Left kidney (tissue), 2 donors: ENCODE data around the gene CDHR3. TPM values are rescaled to one million over a fixed set of nuclear protein-coding genes. Genes with fewer than 3 reads are reported as not detected.

Source experiments
- DNase-seq: peaks from one replicate; pipeline ENCODE4 v3.0.0-alpha.2; 2013
- polyA plus RNA-seq: library from polyadenylated mRNA; unstranded; fragments of 120-200 nt; gene quantifications from one replicate; pipeline ENCODE4 v1.2.1, GENCODE V29; 2013; ENCODE audit not compliant: insufficient read length

Gene CDHR3
- polyA plus RNA-seq, 1 donor = 15.8 TPM

DNA sequence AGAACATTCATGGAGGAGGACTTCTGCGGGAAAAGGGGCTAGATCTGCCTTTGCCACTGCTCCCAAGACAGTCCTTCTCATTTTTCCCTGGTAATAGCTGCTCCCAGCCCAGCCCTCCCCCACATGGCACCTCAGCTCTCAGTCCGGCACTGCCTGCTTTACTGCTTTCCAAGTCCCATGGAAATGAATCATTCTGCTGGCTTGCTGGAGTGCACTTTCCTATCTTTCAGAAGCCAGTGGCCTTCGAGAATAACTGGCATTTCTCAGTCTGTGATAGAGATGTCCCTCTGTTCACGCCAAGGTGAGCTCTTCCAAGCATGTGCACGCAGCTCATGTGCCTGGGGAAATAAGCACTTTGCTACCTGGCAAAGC, 87.7 kb downstream of the CDHR3 start:
- no peak for DNase-seq

DNA sequence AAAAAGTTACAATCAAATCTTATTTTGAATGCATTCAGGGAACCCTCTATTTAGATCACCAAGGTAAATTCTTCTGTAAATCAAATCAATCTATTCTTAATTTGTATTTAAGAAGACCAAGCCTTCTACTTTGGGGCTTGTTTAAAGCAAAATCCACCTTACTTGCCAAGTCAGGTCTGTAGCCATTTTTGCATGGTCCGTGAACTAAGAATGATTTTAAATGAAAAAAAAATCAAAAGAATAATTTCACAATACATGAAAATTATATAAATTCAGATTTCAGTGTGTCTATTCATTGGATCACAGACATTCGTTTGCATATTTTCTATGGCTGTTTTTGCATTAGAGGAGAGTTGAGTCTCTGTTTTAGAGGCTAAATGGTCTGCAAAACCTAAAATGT, 89.6 kb downstream of the CDHR3 start:
- DNase-seq = no peak

DNA sequence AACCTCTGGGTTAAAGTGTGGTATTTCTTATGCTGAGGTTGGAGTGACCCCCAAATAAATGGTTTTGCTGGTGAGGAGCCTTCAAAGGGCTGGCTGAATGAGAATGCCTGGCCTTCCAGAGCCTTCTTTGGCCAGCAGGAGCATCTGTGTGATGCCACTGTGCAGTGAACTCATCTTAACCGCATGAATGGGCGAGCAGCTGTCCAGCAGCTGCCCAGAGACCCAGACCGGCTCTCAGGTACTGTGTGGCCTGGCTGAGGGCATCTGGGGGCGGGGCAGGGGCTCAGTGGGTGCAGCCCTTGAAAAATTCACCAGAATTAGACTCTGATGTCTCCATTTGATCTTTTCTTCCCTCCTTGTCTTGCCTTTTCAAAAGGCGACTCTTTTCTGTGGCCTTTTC, 90.0 kb downstream of the CDHR3 start:
- no peak for DNase-seq

DNA sequence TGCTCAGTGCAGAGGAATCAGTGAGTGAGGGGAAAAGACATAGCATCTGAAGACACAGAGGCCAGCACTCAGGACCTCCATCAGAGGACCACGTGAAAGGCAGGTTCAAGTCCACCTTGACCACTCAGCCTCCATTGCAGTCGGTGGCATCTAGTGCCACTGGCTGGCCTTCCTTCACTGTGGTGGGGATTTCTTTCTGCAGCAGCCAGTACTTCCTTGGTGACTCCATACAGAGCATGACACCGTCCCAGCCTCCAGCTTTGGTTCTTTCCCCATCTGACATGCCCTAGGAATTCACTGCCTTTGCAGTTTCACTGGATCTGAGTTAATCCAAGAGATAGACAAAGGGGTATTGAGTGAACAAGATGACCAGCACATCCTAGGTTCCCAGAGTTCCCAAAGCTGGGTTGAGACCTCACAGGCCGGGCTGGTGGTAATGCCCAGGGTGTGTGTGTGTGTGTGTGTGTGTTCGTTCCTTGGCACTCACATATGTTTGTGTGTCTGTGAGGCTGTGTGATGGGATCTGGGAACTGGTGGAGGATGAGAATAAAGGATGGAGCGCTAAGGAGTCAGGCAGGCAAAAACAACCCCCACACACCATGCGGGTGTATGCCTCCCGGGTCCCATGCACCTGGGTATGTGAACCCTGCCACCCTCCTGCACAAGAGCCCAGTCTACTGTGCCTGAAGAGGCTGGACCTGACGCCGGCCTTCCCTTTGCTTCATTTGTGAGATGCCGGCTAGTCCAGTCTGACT, 91.3 kb downstream of the CDHR3 start:
- DNase-seq = no peak

DNA sequence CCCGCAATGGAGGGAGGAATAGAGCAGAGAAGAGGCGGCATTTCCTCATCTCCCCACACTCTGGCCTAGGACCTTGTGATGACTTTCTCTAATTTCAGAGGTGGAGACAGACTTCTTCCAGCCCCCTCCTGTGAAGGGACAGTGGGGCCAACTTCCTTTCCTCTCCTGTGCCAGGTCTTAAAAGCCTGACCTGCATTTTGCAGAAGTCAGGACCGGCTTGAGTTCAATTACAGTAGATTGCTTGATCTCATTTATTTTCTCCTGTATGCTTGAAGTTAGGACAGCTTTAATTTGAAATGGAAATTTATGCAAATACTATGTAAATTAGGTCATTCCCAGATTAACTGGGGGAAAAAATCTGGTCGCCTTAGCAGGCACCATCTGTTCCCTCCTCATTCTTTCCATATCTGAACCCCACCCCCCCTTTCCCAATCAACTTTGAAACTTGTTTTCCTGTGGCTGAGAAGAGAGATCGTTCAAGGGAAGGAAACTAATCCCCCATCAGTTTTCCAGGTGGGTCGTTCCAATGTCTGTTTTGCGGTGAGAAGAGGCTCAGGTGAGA, 92.0 kb downstream of the CDHR3 start:
- DNase-seq = no peak

DNA sequence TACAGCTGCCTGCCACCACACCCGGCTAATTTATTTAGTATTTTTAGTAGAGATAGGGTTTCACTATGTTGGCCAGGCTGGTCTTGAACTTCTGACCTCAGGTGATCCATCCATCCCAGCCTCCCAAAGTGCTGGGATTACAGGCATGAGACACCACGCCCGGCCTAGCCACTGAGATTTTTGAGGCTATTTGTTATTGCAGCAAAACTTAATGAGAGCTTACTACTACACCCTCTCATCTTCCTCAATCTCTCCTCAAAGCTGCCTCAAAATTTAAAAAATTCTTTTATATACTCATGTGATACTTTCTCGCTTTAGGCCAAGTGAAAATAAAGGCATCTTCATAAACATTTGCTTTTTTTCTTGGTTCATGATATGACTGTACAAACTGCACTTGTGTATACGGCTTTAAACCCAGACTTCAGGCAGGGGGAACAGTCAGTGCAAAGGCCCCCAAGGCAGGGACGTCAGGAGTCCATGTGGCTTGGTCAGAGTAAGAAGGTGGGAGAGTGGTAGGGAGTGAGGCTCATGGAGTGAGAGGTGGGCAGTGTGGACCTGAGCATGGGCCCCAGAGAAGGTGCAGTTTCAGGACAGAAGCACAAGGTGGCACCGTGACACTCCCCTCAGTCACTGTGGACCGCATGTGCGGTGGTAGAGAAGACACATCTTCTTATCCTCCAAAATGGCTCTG, 93.6 kb downstream of the CDHR3 start:
- DNase-seq = peak; percentile 66

DNA sequence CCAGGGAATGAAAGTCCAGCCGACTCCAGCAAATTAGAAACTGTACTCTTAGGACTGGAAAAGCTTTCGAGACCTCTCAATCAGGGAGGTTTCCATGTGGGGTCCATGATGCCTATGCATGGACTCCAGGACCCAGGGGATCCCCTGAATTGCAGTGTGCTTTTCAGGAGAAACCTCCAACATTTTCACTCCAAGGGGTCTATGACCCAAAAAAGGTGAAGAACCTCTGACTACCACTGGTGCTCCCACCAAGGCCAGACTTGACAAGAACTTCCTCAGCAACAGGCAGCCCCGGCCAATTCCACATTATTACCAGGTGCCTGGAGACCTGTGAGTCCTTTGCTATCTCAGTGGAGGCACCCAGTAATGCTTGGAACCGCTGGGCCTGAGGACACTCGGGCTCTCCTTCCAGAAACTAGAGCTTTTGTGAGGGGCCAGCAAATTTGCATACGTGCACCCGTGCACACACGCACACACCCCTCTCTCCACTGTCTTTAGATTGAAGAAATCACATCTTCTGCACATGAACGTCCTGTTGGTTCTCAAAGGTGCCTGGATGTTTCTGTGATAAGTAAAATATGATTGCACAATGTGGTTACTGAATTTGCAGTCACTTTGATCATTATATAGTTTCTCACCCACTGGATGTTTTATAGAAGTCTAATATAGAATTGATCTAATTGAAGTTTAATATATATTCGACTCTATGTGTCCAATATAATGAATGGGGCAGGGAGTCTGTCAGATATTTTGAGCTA, 94.3 kb downstream of the CDHR3 start:
- no peak for DNase-seq

DNA sequence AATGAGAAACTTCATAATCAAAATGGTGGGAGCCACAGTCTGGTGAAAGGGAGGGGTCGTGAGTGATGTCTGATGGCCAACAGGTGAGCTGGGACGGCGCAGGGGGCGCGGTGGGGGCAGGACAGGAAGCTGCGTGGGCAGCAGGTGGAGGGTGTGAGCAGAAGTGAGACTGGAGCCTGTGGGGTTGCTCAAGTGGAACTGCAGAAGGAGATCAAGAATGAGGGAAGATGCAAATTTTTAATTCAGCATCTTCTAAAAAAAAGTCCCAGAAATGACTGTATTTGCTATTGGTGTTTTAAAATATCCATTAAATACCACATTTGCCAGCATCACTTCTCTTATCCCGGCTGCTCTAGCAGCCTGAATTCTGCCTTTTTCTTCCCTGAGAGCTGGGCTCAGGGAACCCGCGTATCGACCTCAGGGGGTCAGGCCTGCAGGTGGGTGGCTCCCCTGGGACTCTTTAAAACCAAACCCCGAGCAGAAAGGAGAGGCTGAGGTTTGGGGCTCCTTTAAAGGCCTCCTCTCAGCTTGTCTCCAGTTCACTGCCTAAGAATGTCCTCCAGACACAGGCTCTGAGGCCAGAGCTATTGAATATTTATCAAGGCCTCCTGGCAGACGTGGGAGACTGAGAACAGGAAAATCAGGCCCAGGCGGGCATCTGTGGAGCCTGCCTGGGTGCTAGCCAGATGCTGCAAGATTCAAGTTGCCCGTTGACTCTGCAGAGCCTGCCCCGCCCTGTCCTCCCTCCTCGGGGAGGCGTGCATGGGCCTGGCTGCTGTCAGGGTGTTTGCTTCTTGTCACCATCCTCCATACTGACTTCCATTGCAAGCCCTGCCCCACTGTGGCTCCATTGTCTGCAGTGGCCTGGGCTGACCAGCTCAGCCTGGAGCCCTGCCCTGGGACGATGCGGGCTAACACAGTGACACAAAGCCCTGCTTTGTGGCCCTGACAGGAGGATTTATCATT, 95.2 kb downstream of the CDHR3 start:
- DNase-seq = peak; percentile 49

DNA sequence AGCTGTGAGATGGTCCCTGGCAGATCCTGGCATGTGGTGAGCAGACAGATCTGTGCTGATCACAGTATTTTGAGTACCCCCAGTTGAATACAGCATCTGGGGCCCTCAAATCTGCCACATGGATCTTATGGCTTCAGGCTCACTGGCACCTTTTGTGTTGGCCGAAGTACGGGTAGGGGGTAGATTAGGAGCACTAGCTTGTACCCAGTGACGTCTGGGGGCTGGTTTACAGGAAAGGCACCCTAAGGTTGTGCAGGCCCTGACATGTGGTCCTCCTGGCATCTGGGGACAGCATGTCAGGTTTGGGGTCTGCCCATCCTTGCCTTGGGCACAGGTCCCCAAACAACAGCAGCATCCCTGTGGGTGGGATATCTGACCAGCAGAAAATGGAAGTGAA, 95.9 kb downstream of the CDHR3 start:
- DNase-seq = no peak

DNA sequence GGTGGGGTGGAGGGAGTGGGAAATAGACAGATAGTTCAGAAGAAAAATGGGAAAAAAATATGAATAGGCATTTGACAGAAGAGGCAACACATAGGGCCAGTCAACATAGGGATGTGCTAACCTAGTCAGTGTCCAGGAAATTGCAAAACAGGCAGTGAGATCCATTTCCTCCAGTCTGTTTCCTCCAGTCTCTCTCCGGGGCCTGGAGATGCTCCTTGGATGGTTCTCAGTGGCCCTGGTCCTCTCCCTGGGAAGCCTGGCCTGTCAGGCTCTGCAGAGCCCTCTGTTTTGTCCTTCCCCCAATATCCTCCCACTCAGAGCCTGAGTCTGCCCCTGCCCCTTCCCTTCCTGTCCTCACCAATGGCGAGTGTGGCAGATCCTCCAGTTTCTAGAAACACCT, 96.5 kb downstream of the CDHR3 start:
- DNase-seq = no peak

DNA sequence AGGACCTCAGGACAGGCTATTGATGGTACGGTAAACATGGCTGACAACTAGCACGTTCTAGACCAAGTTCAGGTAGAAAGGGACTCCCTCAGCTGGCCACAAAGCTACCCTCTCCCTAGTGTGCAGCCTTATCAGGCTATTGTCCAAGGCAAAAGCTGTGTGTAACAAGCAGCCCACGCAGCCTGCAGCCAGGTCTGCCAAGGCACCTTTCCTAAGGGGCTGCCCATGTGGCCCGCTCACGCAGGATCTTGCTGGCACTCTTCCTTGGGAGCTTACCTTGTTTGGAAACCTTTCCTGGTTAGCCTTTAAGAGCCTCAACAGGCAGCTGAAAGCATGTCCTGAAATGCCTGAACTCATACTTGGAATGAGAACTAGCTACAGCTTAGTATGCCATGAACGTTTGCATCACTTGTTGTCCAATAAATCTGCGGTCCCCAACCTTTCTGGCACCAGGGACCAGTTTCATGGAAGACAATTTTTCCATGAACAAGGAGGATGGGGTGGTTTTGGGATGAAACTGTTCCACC, 97.4 kb downstream of the CDHR3 start:
- no peak for DNase-seq

DNA sequence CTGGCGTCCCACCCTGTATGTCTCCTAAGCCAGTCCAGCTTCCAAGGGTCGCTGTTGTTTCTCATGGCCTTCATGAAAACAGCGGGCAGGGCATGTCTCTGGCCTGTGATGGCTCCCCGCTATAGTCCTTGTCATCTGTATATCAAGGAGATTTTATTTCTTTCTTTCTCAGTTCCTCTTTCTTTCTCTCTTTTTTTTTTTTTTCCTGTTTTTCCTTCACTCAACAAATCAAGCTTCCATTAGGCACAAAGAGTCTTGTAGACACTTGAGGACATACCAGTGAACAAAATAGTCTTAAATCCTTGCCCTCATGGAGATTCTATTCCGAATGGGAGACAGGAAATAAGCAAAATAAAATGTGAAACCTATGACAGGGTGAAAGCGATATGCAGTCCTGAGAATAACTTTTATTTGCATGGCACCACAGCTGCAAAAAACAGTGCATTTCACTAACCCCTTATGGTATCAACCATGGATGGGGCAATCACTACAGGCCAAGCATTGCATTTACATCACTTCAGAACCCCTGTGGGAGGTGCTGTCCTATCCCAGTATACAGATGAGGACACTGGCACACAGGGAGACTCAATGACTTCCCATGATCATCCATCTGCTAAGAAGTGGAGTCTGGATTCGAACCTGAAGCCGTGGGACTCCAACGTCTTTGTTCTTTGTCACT, 98.4 kb downstream of the CDHR3 start:
- no peak for DNase-seq

DNA sequence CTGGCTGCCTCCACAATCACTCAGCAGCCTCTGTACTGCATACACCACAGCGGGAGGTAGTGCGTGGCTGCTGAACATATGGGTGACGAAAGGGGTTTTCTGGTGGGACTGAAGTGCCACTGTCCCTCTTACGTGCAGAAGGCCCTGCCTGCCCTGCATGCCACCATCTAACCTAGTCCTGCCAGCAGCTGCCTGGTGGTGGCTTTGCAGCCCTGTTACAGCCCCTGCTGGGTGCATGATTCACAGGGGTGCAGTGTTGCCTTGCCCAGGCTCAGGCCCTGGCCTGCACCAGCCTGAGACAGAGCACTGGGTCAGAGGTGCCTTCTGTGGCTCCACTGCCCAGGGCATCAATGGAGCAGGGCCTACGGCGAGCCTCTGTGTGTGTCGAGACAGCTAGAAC, 98.9 kb downstream of the CDHR3 start:
- no peak for DNase-seq

DNA sequence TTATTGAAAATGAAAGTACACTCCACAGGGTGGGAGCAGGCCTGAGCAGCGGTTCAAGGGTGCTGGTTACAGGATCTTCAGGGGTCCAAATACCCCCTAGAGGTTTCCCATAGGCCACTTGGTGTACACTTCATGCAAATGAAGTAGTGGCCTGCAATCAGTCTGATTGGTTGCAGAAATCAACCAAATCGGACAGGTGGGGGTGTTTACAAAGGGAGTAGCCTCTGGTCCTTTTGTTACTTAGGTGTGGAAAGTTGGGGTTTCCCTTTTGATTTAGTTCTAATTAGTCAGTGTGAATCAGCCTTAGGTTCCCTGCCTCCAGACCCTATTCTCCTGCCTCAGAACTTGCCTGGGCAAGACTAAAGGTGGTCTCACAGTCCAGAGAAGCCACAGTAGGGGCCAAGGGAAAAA, 99.5 kb downstream of the CDHR3 start:
- no peak for DNase-seq

DNA sequence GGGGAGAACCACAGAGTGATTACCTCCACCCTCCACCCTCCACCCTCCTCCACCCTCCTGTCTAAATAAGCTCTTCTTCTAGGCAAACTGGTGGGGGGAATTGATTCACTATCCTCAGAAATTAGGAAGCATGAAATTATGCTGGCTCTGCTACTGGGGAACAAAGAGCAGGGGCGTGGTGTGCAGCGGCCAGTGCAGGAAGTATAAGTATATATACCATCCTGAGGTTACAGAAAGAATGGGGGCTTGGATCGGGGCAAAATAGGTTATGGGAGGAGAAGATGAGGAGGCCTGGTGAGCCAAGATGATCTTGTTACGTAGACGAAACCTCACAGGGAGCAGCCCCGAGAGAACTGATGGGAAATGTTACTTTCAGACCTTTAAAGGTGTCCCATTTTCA, 100.0 kb downstream of the CDHR3 start:
- no peak for DNase-seq

DNA sequence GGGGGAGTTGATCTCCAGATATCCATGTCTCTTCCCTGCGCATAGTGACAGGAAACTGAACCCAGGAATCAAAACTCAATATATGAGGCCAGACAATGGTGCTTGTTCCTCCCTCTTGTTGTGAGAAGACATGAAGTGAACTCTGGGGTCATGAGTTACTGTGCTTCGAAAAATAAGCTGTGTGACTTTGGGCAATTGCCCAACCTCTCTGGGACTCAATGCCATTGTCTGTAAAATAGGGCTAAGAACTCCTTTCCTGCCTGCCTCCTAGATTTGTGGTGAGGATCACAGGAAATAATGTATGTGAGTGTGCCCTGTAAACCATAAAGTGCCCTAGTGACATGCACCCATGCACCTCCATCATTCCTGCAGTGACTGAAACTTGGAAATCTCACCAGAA, 100.6 kb downstream of the CDHR3 start:
- DNase-seq = no peak

DNA sequence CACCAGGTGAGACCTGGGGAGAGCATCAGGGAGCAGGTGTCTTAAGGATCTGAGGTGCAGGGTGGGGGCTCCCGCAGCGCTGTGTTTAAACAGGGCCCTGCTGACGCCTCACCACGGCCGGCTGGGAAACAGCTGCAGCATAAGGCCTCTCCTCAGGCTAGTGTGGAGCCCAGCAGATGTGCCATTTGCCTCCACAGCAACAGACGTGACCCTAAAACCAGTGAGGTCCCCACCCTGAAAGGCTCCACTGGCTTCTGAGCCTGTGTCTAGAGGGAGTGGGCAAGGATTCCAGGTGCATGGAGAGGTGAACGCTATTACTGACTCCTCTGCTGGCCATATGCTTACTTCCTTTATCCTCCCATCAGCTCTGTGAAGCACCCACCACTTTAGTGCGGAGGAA, 101.3 kb downstream of the CDHR3 start:
- no peak for DNase-seq

DNA sequence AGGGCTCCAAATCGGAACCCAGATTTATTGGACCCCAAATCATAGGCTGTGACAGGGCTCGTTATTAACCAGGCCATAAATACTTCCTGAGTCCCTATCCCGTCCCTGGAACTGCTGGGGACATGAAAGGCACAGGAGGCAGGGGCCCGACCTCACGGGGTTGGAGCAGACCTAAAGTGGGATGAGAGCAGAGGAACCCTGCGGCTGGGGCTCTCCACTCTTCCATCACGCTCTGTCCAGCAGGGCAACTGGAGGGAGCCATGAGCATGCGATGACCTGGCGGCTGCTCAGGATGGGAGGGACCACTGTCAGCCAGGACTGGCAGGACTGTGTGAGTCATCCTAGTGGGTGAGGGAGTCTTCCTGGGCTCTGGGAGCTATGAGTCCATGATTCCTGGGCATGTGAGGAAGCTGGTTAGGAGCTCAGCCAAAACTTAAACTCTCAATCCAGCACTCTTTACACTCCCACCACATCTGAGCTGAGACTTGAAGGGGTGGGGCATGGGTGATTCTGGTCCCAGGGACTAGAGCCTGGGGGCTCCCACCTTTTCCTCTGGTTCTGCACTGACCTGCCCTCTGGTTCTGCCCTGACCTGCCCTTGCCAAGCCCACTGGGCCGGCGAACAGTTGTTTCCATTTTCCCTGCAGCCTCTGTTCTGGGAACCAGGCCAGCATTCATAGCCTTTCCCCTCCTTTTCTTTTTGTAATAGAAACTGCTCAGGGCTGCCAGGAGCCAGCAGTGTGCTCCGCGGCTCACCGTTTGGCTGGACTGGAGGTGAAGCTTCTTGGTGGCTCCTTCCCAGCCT, 101.9 kb downstream of the CDHR3 start:
- no peak for DNase-seq

DNA sequence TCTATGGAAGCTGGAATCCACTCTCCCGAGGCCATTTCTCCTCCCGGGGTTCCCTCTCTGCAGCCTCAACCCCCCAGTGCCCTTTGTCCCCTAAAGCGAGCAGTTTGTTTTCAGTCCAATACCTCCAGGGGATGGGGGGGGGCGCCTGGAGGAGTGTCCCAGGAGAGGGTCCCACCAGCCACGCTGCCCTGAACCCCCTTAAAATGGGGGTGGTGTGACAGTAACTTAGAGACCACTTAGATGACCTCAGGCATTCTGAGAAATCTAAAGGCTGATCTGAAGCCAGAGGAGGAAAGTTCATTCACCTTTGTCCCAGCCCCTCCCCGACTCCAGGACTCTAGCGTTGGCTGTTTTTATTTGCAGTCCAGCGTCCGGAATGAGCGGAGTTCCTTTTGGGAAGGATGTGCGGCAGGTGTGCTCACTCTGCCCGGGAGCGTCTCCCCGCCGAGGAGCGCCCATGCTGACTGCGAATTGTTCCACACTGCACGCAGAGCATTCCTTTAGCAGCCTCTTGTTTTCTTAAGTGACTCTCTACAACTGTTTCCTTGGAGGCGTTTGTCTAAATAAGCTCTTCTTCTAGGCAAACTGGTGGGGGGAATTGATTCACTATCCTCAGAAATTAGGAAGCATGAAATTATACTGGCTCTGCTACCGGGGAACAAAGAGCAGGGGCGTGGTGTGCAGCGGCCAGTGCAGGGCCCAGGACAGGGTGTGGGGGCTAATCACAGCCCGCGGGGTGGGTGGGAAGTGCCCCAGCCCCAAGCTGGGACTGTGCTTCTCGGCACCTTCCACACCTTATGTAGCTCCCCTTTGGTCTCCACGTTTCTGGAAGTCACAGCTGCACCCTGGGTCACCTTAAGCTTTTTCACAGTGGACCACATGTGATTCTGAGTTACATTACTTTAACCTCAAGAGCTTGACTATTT, 102.8 kb downstream of the CDHR3 start:
- DNase-seq = no peak
